Caco-2 (cell line): Measurements from ENCODE around the gene PTH1R. TPM values are rescaled to one million over a fixed set of nuclear protein-coding genes. Genes with fewer than 3 reads are reported as not detected.

Experiments used
- BruUV-seq: library from RNA; stranded (reverse); fragments of 400-500 nt; replicated peaks from 2 replicates; lab custom pipeline; 2021; lab: Mats Ljungman, UMichigan
- CTCF ChIA-PET: fragments of 300-600 bp; sonication (Branson Sonifier 250); formaldehyde crosslinking; loops from one replicate; lab custom pipeline; 2022; ENCODE audit warnings: antibody characterized with exemption; lab: Charles Lee
- POLR2A ChIA-PET: fragments of 300-600 bp; sonication (Branson Sonifier 250); formaldehyde crosslinking; loops from one replicate; lab custom pipeline; 2022; ENCODE audit warnings: antibody characterized with exemption; lab: Charles Lee
- DNase-seq, 2 experiments: peaks; one replicate each; pipeline versions ENCODE4 v3.0.0 to v3.0.0-alpha.2; 2020 to 2022
- H3K27me3 ChIP-seq: replicated peaks from 2 replicates; pipeline ENCODE4 v1.6.0; 2011; ENCODE audit warnings: low read length; ENCODE audit not compliant: control insufficient read depth, insufficient read depth
- H3K36me3 ChIP-seq: 2 replicates; pipeline ENCODE4 v1.5.1; 2011; ENCODE audit warnings: low read length; ENCODE audit not compliant: control insufficient read depth, insufficient read depth
- H3K4me1 ChIP-seq: fragments of 250-450 bp; sonication (Bioruptor Pico); 2 replicates; pipeline ENCODE4 v1.5.1; 2020; ENCODE audit warnings: mild to moderate bottlenecking
- H3K4me3 ChIP-seq: 2 replicates; pipeline ENCODE4 v1.5.1; 2011; ENCODE audit warnings: low read depth, mild to moderate bottlenecking, control low read depth, low read length
- H3K9me3 ChIP-seq: fragments of 250-450 bp; sonication (Bioruptor Pico); 2 replicates; pipeline ENCODE4 v1.5.1; 2020; ENCODE audit warnings: mild to moderate bottlenecking, moderate library complexity
- H3K27ac Mint-ChIP-seq: one replicate; pipeline ENCODE4 v1.8.0; 2022; ENCODE audit warnings: mixed read lengths; ENCODE audit not compliant: unreplicated experiment
- H3K27me3 Mint-ChIP-seq: one replicate; pipeline ENCODE4 v1.8.0; 2022; ENCODE audit warnings: mixed read lengths; ENCODE audit not compliant: insufficient read depth, unreplicated experiment
- H3K36me3 Mint-ChIP-seq: one replicate; pipeline ENCODE4 v1.8.0; 2022; ENCODE audit warnings: mild to moderate bottlenecking, mixed read lengths; ENCODE audit not compliant: insufficient read depth, unreplicated experiment
- H3K4me1 Mint-ChIP-seq: one replicate; pipeline ENCODE4 v1.8.0; 2022; ENCODE audit warnings: low read depth, mixed read lengths; ENCODE audit not compliant: unreplicated experiment
- H3K4me3 Mint-ChIP-seq: one replicate; pipeline ENCODE4 v1.8.0; 2022; ENCODE audit warnings: mild to moderate bottlenecking, moderate library complexity, mixed read lengths; ENCODE audit not compliant: unreplicated experiment
- H3K9me3 Mint-ChIP-seq: one replicate; pipeline ENCODE4 v1.8.0; 2022; ENCODE audit warnings: mixed read lengths; ENCODE audit not compliant: unreplicated experiment
- CTCF ChIP-seq, 2 experiments: fragments of 200-600 bp in 1 of 2; IDR thresholded peaks; 1 replicate in 1 of 2; 2 replicates in 1 of 2; pipeline versions ENCODE4 v1.5.1 to v1.8.0; 2011 to 2022; ENCODE audit warnings: antibody characterized with exemption in 1 of 2, control low read depth in 1 of 2, inconsistent platforms in 1 of 2, low read depth in 1 of 2, low read length in 1 of 2, mild to moderate bottlenecking in 1 of 2, moderate library complexity in 1 of 2; ENCODE audit not compliant: insufficient read depth in 1 of 2, severe bottlenecking in 1 of 2, unreplicated experiment in 1 of 2
- intact Hi-C: fragments of 100-400 bp; cut with micrococcal nuclease; formaldehyde crosslinking; loops from one replicate; pipeline ENCODE4 v1.10.0; 2022; ENCODE audit not compliant: unreplicated experiment
- total RNA-seq: library from RNA; stranded (reverse); gene quantifications from 2 replicates; pipeline ENCODE4 v1.2.3, GENCODE V29; 2022

The PTH1R gene
- total RNA-seq, 1 experiment from 2014 or later = 5.1 TPM

- Mint-ChIP-seq H3K27ac (no peak overlapping the region), H3K4me3 (no peak overlapping the region), H3K36me3 (peaks cover 52% of the 10 kb centered on the region), H3K4me1 (no peaks in the 10 kb centered on the region), H3K27me3 (no peaks in the 10 kb centered on the region), H3K9me3 (no peaks in the 10 kb centered on the region)
- peak in 1 of 2 experiments; percentile 16 for DNase-seq
- ChIA-PET POLR2A (no interaction called here), CTCF (no interaction called here)
- H3K4me1 ChIP-seq = no peaks in the 10 kb centered on the region
- no peaks in the 10 kb centered on the region for H3K9me3 ChIP-seq
- no TSS peak for BruUV-seq
- no peak for TF ChIP-seq CTCF (IDR thresholded peaks at IDR 0.05; ENCODE audit: insufficient read depth in 1 of 2, low read depth in 1 of 2, low read length in 1 of 2, severe bottlenecking in 1 of 2, unreplicated experiment in 1 of 2)
- intact Hi-C loops = no loop called here
- H3K36me3 ChIP-seq = peaks cover 5% of the 10 kb centered on the region
- H3K27me3 ChIP-seq = no peaks in the 10 kb centered on the region
- H3K4me3 ChIP-seq = no peak overlapping the region
These were observed 39.7 kb downstream of the PTH1R start for GRCh38 chr3:46917257-46917656.

- no peaks in the 10 kb centered on the region for H3K9me3 ChIP-seq
- DNase-seq = no peak
- peaks cover 60% of the 10 kb centered on the region for H3K36me3 Mint-ChIP-seq
These were observed 40.7 kb downstream of the PTH1R start for GRCh38 chr3:46918202-46918601.

GRCh38 chr3:46918634-46919033, 41.1 kb downstream of the PTH1R start:
- H3K27ac Mint-ChIP-seq = no peak overlapping the region
- peaks cover 64% of the 10 kb centered on the region for H3K36me3 Mint-ChIP-seq
- CTCF ChIA-PET = no interaction called here
- H3K4me3 ChIP-seq = no peak overlapping the region
- no TSS peak for BruUV-seq
- H3K4me1 ChIP-seq = no peaks in the 10 kb centered on the region
- H3K36me3 ChIP-seq = peaks cover 8% of the 10 kb centered on the region
- DNase-seq = peak in 1 of 2 experiments; percentile 4
- TF ChIP-seq CTCF (IDR thresholded peaks at IDR 0.05; ENCODE audit: insufficient read depth in 1 of 2, low read depth in 1 of 2, low read length in 1 of 2, severe bottlenecking in 1 of 2, unreplicated experiment in 1 of 2) = no peak
- H3K27me3 Mint-ChIP-seq = no peaks in the 10 kb centered on the region
- POLR2A ChIA-PET = interaction anchor here (0.6 kb wide), 1 partner anchor 58 kb away, joined by 4 read pairs; no protein-coding TSS in a partner anchor
- H3K27me3 ChIP-seq = no peaks in the 10 kb centered on the region
- no peaks in the 10 kb centered on the region for H3K9me3 ChIP-seq
- H3K4me3 Mint-ChIP-seq = no peak overlapping the region
- H3K9me3 Mint-ChIP-seq = no peaks in the 10 kb centered on the region
- intact Hi-C loops = no loop called here
- no peaks in the 10 kb centered on the region for H3K4me1 Mint-ChIP-seq

More at GRCh38 chr3:46918202-46918601, 40.7 kb downstream of the PTH1R start:
- no TSS peak for BruUV-seq
- Mint-ChIP-seq H3K4me3 (no peak overlapping the region), H3K27me3 (no peaks in the 10 kb centered on the region), H3K27ac (no peak overlapping the region), H3K4me1 (no peaks in the 10 kb centered on the region), H3K9me3 (no peaks in the 10 kb centered on the region)
- intact Hi-C loops = no loop called here
- Histone ChIP-seq H3K4me1 (no peaks in the 10 kb centered on the region), H3K27me3 (no peaks in the 10 kb centered on the region), H3K4me3 (no peak overlapping the region), H3K36me3 (peaks cover 8% of the 10 kb centered on the region)
- ChIA-PET POLR2A (interaction anchor here (0.6 kb wide), 1 partner anchor 59 kb away, joined by 4 read pairs; no protein-coding TSS in a partner anchor), CTCF (no interaction called here)
- TF ChIP-seq CTCF (IDR thresholded peaks at IDR 0.05; ENCODE audit: insufficient read depth in 1 of 2, low read depth in 1 of 2, low read length in 1 of 2, severe bottlenecking in 1 of 2, unreplicated experiment in 1 of 2) = no peak
